H1 (cell line): ENCODE results near the gene DEDD.

Source experiments
- JUND ChIP-seq: IDR thresholded peaks from 2 replicates; pipeline ENCODE4 v1.6.1; 2011; ENCODE audit warnings: mild to moderate bottlenecking, improper control_type of control experiment, low read length
- TAF1 ChIP-seq: IDR thresholded peaks from 2 replicates; pipeline ENCODE4 v1.6.1; 2011; ENCODE audit warnings: mild to moderate bottlenecking, low read depth, low read length

- TF ChIP-seq TAF1 (no peak), JUND (no peak)
Observed at GRCh38 chr1:161171696-161172095, 39.2 kb upstream of the DEDD start.
